Neural crest cell (in vitro differentiated cells): ENCODE data around the gene SPATA19. TPM values are rescaled to one million over a fixed set of nuclear protein-coding genes. Genes with fewer than 3 reads are reported as not detected.

Source experiments
- DNase-seq: peaks from one replicate; pipeline ENCODE4 v3.0.0; 2021; ENCODE audit warnings: low read depth, mixed read lengths, low spot score
- H3K27ac Mint-ChIP-seq: one replicate; pipeline ENCODE4 v1.8.0; 2021; ENCODE audit warnings: mild to moderate bottlenecking, mixed read lengths; ENCODE audit not compliant: unreplicated experiment
- H3K27me3 Mint-ChIP-seq: 2 replicates; pipeline ENCODE4 v1.8.0; 2021; ENCODE audit warnings: low read depth, mild to moderate bottlenecking, mixed read lengths
- H3K36me3 Mint-ChIP-seq: 2 replicates; pipeline ENCODE4 v1.8.0; 2021; ENCODE audit warnings: low read depth, mild to moderate bottlenecking, mixed read lengths
- H3K4me1 Mint-ChIP-seq: 2 replicates; pipeline ENCODE4 v1.8.0; 2021; ENCODE audit warnings: mixed read lengths
- H3K4me3 Mint-ChIP-seq: one replicate; pipeline ENCODE4 v1.8.0; 2021; ENCODE audit warnings: mild to moderate bottlenecking, mixed read lengths
- H3K9me3 Mint-ChIP-seq: 2 replicates; pipeline ENCODE4 v1.8.0; 2021; ENCODE audit warnings: mixed read lengths
- total RNA-seq: library from RNA; stranded (reverse); gene quantifications from 2 replicates; pipeline ENCODE4 v1.2.1, GENCODE V29; 2021
- TF ChIP-seq, protein P1 (sequence below): fragments of 200-600 bp; sonication (generic); conservative IDR thresholded peaks from 2 replicates; pipeline ENCODE4 v1.5.0; 2021; ENCODE audit warnings: antibody characterized with exemption, mild to moderate bottlenecking

The SPATA19 gene
- total RNA-seq, 1 donor from 2014 or later, result not detected

DNA sequence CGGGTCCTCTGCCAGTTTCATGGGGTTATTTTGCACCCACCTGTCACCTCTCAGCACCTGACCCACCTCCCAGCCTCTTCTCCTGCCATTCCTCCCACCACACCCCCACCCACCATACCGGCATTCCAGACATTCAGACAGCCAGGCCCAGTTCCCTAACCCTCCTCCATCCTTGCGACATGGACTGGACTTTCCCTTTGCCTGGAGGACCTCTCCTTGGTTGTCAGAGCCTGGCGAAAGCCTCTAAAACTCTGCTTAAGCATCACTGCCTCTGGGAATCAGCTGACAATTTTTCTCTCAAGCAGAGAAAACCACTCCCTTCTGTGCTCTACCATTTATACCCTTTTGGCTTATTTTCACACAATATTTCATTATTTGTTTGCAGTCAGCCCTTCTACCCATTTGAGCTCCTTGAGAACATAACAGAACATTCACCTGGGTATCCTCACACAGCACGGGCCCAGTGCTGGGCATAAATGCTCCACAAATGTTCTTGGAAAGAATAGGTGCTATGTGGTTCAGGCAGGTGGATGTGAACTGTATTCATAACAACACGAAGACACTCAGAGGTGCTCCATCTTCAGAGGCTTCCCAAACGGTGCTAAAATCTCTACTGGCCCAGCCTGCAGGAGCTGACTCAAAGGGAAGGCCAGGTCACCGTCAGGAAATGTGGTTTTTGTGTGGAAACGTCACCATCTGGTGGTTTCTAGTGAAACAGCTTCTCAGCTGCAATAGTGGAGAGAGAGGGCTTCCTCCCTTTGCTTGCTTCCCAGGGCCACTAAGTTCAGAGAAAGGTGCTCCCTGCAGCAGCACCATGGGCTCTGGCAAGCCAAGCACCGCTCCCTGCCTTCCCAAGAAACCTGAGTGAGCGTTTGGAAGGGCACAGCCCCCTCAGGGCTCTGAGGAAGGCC, 10.4 kb downstream of the SPATA19 start:
- Mint-ChIP-seq H3K27ac (peak overlapping the region; percentile 75), H3K4me3 (peak overlapping the region; percentile 69), H3K9me3 (no peaks in the 10 kb centered on the region), H3K27me3 (peaks cover 9% of the 10 kb centered on the region), H3K36me3 (no peaks in the 10 kb centered on the region), H3K4me1 (peaks cover 17% of the 10 kb centered on the region)
- peak; percentile 65 for DNase-seq
- TF ChIP-seq, protein P1, sequence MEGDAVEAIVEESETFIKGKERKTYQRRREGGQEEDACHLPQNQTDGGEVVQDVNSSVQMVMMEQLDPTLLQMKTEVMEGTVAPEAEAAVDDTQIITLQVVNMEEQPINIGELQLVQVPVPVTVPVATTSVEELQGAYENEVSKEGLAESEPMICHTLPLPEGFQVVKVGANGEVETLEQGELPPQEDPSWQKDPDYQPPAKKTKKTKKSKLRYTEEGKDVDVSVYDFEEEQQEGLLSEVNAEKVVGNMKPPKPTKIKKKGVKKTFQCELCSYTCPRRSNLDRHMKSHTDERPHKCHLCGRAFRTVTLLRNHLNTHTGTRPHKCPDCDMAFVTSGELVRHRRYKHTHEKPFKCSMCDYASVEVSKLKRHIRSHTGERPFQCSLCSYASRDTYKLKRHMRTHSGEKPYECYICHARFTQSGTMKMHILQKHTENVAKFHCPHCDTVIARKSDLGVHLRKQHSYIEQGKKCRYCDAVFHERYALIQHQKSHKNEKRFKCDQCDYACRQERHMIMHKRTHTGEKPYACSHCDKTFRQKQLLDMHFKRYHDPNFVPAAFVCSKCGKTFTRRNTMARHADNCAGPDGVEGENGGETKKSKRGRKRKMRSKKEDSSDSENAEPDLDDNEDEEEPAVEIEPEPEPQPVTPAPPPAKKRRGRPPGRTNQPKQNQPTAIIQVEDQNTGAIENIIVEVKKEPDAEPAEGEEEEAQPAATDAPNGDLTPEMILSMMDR, result peak; percentile 82

DNA sequence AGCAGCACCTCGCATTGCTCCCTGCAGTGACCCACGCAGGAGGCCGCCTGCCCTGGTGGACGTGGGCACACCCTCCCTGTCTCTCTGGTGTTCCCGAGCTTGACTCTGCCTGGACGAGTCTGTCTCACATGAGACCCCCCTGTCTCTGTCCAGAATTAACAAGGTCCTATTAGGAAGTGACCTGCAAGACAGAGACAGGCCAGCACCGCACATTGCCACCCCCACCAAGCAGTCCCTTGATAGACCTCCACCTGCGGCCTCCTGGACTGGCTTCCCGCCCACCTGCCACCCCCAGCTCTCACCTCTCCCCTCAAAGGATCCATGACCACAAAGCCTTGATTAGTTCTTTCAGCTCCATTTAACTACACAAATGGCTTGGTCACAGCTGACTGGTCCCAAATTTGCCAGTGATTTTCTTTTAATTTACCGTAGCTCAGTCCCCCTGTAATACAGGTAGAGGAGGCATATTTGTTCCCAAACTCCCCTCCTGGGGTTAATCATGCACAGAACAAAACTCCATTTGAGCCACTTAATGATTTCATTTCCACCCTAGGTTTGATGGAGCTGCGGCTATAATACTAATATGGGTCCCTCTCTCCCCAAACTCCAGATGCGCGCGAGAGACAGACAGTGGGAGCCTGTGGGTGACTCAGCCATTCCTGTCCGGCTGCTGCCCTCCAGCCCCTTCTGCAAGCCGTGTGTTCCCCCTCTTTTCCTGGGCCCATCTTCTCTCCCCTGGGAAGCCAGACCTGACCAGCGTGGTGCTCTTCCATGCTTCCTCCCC, 11.2 kb downstream of the SPATA19 start:
- no peak for DNase-seq
- TF ChIP-seq, protein P1, result no peak
- Mint-ChIP-seq H3K4me3 (peak overlapping the region; percentile 31), H3K9me3 (no peaks in the 10 kb centered on the region), H3K36me3 (no peaks in the 10 kb centered on the region), H3K27me3 (peaks cover 9% of the 10 kb centered on the region), H3K27ac (peak overlapping the region; percentile 75), H3K4me1 (peaks cover 17% of the 10 kb centered on the region)

DNA sequence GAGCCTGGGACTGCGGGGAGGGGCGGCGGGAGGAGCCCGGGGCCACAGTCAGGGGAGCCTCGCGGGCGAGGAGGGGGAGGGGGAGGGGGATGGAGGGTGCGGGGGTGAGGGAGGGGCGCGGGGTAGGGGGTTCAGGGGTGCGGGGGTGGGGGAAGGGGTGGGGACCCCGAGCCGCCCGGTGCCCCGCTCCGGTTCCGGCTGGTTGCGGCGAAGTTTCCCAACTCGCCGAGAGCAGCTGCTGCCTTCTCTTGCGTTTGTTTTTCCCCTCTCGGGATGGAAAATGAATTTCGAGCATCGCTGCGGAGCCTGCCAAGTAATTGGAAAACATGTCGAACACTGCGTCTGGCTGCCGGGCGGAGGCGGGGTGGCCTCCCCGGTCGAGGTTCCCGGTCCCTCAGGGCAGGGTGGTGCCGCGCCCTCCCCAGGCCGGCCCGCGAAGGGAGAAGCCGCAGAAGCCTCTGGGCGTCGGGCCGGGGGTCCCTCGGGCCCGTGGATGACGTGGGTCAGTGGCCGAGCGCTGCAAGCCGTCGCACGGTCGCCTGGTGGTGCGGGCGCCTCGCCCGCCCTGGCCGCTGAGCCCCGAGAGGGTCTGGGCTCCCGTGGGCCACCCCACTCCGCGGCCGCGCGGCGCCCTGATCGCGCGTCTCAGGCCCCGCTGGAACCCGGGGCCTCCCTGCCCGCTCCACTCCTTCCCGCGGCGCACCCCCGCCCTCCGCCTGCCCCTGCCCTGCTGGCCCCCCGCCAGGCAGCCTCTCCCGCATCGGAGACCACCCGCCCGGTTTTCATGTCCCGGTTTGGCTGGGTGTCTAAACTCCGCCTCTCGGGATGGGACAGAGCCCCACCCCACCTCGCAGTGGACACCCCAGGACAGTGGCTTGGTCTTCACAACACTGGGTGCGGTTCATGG, 12.1 kb downstream of the SPATA19 start:
- peaks cover 17% of the 10 kb centered on the region for H3K4me1 Mint-ChIP-seq
- no peaks in the 10 kb centered on the region for H3K36me3 Mint-ChIP-seq
- peaks cover 9% of the 10 kb centered on the region for H3K27me3 Mint-ChIP-seq
- H3K9me3 Mint-ChIP-seq, result no peaks in the 10 kb centered on the region
- no peak for DNase-seq
- peak overlapping the region; percentile 31 for H3K4me3 Mint-ChIP-seq
- TF ChIP-seq, protein P1, result no peak
- H3K27ac Mint-ChIP-seq, result no peak overlapping the region

DNA sequence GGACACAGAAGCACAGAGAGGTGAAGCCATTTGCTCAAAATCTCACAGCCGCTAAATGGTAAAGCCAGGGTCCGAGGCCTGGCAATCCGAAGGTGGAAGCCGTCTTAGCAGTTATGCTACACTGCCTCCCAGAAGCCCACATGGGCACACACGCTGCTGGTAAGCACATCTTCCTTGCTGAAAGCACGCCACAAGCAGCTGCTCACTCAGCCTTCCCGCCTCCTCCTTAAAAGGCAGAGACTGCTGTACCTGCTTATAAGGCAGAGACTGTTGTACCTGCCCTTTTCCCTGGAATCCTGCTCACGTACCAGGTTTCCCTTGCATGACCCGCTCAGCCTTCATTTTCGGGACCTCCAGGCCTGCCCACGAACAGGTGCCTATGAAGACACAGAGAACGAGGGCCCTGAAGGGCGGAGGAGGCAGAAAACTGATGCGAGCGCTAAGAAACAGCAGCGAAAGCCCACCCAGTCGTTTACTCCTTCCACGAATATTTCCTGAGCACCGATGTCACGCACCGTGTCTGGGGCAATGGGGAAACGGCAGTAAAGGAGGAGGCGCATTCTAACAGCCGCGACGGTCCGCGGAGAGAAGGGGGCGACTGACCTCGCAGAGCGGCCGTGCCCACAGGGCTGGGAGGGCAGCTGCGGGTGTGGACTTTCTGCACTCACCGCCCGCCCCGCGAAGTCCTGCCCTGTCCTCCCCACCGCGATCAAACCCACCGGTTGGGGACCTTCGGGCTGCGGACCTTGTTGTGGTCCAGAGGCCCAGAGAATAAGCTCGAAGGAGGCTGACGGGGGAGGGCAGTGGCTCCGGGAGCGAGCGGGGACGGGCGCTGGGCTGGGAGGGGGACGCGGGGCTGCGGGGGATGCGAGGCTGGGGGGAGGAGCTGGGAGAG, 13.0 kb downstream of the SPATA19 start:
- Mint-ChIP-seq H3K27me3 (peaks cover 11% of the 10 kb centered on the region), H3K9me3 (no peaks in the 10 kb centered on the region), H3K4me3 (no peak overlapping the region), H3K36me3 (no peaks in the 10 kb centered on the region), H3K4me1 (peaks cover 17% of the 10 kb centered on the region), H3K27ac (peak overlapping the region; percentile 57)
- no peak for DNase-seq
- TF ChIP-seq, protein P1, result no peak
